DND-41 (cell line): Measurements from ENCODE around the gene IRS2.

Experiments
- EZH2 ChIP-seq: IDR thresholded peaks from 3 replicates; pipeline ENCODE4 v1.6.1; 2012; ENCODE audit warnings: borderline replicate concordance, low read depth, mild to moderate bottlenecking, moderate library complexity, low read length, inconsistent platforms; ENCODE audit not compliant: severe bottlenecking
- TF ChIP-seq, protein P1 (sequence below): IDR thresholded peaks from 2 replicates; pipeline ENCODE4 v1.5.1; 2012; ENCODE audit warnings: borderline replicate concordance, low read length, moderate library complexity, mild to moderate bottlenecking; ENCODE audit not compliant: poor library complexity, severe bottlenecking; ENCODE audit errors: extremely low read depth

- no peak for TF ChIP-seq EZH2
- TF ChIP-seq, protein P1, sequence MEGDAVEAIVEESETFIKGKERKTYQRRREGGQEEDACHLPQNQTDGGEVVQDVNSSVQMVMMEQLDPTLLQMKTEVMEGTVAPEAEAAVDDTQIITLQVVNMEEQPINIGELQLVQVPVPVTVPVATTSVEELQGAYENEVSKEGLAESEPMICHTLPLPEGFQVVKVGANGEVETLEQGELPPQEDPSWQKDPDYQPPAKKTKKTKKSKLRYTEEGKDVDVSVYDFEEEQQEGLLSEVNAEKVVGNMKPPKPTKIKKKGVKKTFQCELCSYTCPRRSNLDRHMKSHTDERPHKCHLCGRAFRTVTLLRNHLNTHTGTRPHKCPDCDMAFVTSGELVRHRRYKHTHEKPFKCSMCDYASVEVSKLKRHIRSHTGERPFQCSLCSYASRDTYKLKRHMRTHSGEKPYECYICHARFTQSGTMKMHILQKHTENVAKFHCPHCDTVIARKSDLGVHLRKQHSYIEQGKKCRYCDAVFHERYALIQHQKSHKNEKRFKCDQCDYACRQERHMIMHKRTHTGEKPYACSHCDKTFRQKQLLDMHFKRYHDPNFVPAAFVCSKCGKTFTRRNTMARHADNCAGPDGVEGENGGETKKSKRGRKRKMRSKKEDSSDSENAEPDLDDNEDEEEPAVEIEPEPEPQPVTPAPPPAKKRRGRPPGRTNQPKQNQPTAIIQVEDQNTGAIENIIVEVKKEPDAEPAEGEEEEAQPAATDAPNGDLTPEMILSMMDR = no peak
Measured at GRCh38 chr13:109748677-109749076, 37.7 kb downstream of the IRS2 start.
